Keratinocyte (primary cell): ENCODE measurements around the gene PTPRB.

ENCODE experiments used
- EZH2 ChIP-seq: IDR thresholded peaks from one replicate; pipeline ENCODE4 v1.6.1; 2012; ENCODE audit warnings: inconsistent platforms, mild to moderate bottlenecking, low read length, moderate library complexity
- TF ChIP-seq, protein P1 (sequence below), 3 experiments: IDR thresholded peaks in 1 of 3; conservative IDR thresholded peaks in 1 of 3; optimal IDR thresholded peaks in 1 of 3; 2 replicates in 2 of 3; 3 replicates in 1 of 3; pipeline versions ENCODE3 to v1.5.1; 2011; ENCODE audit warnings: low read length in 3 of 3, mild to moderate bottlenecking in 3 of 3, moderate library complexity in 2 of 3, control low read depth in 1 of 3, inconsistent platforms in 1 of 3; ENCODE audit not compliant: insufficient read depth in 2 of 3; ENCODE audit errors: extremely low read depth in 1 of 3

DNA sequence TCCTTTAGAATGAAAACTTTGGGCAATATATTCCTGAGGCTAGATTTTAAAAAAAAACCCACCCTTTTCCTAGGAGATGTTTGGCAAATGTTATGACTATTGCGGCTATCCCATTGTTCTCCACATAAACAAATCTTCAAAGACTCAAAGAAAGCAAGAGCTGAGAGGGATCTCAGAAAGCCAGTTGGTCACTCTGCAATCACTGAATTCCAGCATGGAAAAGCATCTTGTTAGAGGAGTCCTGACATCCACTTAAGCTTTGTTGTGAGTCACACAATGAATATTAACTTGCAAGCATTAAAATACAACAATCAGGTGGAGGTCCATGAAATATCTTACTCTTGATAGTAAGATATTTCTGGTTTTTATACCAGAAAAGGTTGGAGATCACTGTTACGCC, 11.0 kb upstream of the PTPRB start:
- TF ChIP-seq, protein P1, sequence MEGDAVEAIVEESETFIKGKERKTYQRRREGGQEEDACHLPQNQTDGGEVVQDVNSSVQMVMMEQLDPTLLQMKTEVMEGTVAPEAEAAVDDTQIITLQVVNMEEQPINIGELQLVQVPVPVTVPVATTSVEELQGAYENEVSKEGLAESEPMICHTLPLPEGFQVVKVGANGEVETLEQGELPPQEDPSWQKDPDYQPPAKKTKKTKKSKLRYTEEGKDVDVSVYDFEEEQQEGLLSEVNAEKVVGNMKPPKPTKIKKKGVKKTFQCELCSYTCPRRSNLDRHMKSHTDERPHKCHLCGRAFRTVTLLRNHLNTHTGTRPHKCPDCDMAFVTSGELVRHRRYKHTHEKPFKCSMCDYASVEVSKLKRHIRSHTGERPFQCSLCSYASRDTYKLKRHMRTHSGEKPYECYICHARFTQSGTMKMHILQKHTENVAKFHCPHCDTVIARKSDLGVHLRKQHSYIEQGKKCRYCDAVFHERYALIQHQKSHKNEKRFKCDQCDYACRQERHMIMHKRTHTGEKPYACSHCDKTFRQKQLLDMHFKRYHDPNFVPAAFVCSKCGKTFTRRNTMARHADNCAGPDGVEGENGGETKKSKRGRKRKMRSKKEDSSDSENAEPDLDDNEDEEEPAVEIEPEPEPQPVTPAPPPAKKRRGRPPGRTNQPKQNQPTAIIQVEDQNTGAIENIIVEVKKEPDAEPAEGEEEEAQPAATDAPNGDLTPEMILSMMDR (optimal IDR thresholded peaks at IDR 0.05 in 1 of 3, IDR thresholded peaks at IDR 0.05 in 1 of 3, conservative IDR thresholded peaks at IDR 0.05 in 1 of 3; ENCODE audit: extremely low read depth in 1 of 3, insufficient read depth in 2 of 3, low read length in 3 of 3): no peak
- TF ChIP-seq EZH2: no peak
